ENCODE measurements around the gene RPL13A. TPM values are rescaled to one million over a fixed set of nuclear protein-coding genes. Genes with fewer than 3 reads are reported as not detected.

RPL13A gene
- total and polyA plus RNA-seq, 2 of the 4 experiments (the other 2 are of a cell fraction): 1,477 to 2,069 TPM

DNA sequence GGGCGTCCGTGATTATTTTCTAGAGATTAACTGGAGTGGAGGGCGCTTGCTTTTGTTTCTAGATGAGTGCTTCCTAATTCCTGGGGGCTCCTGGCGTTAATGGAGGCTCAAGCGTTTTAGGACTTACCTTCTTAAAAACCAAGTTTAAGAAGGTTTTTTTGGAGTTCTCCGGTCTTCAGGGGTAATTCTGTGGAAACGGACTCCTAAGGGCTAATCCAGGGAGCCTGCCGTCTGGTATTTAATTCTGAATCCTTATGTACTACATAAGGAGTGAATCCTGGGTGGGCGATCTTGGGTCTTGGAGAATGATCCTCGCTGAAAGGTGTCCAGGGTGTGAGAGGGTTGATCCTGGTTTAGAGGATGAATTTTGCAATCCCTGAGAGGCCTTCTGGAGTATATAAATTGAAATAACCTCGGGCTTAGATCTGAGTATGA, 9.2 kb downstream of the RPL13A start:
- Histone ChIP-seq H3K27ac (ENCODE audit: insufficient read depth, low read length) (peak overlapping the region; percentile 67), H3K36me3 (ENCODE audit: control insufficient read depth, insufficient read depth, low read length) (peaks cover 47% of the 10 kb centered on the region), H3K4me2 (ENCODE audit: low read depth, low read length) (peak overlapping the region; percentile 91), H3K9me1 (ENCODE audit: insufficient read depth, low read length) (no peaks in the 10 kb centered on the region), H3K56ac (ENCODE audit: extremely low read depth, insufficient read depth, low read length) (peak overlapping the region; percentile 97), H3K23ac (ENCODE audit: low read depth, low read length) (peak overlapping the region; percentile 90), H3K79me1 (ENCODE audit: low read depth in 1 of 2, low read length in 2 of 2) (peaks cover 21 to 47% of the 10 kb centered on the region in 2 experiments), H2AK9ac (replicated peaks; ENCODE audit: low read depth, low read length, poor library complexity) (peak overlapping the region; percentile 97), H2AFZ (replicated peaks; ENCODE audit: low read length, poor library complexity) (peak overlapping the region; percentile 1), H3K18ac (ENCODE audit: low read depth, low read length) (peak overlapping the region; percentile 4; the same call in 1 of the 2 replicates), H4K8ac (ENCODE audit: low read depth in 2 of 2, low read length in 2 of 2) (peak overlapping the region; percentile 83 to 88), H3K9me3 (ENCODE audit: control insufficient read depth, insufficient read depth, low read length) (no peaks in the 10 kb centered on the region), H4K20me1 (ENCODE audit: insufficient read depth, low read length) (peaks cover 42% of the 10 kb centered on the region), H2BK20ac (ENCODE audit: low read depth, low read length) (no peak overlapping the region), H3K4ac (ENCODE audit: low read depth, low read length) (peak overlapping the region; percentile 89), H3K4me3 (ENCODE audit: insufficient read depth, low read depth, low read length) (peak overlapping the region; percentile 57), H2BK5ac (ENCODE audit: low read depth, low read length, poor library complexity, severe bottlenecking) (peak overlapping the region; percentile 7), H2BK15ac (ENCODE audit: low read depth, low read length) (no peak overlapping the region), H2BK120ac (ENCODE audit: low read depth, low read length) (0 out of 2 replicates have a peak overlapping the region, but pooled peaks have one; percentile 13), H4K5ac (ENCODE audit: low read depth, low read length) (peak overlapping the region; percentile 7), H2AK5ac (ENCODE audit: low read depth, low read length) (peak overlapping the region; percentile 89), H3K14ac (replicated peaks; ENCODE audit: low read depth, low read length) (peak overlapping the region; percentile 92), H3K4me1 (ENCODE audit: control insufficient read depth, insufficient read depth, low read length) (peaks cover 6% of the 10 kb centered on the region), H3K9ac (ENCODE audit: low read depth, low read length) (peak overlapping the region; percentile 98), H3K27me3 (ENCODE audit: control insufficient read depth, insufficient read depth, low read length) (no peaks in the 10 kb centered on the region), H4K91ac (ENCODE audit: insufficient read depth, low read depth, low read length) (peak overlapping the region; percentile 79)
- ChIA-PET CTCF (interaction anchor here (1.0 to 1.3 kb wide), 2 partner anchors 50 to 74 kb away, joined by 3 read pairs; no protein-coding TSS in a partner anchor), POLR2A (ENCODE audit: unreplicated experiment) (no interaction called here)
- dilution Hi-C loops (cut with HindIII; ENCODE audit: low sequenced_read_pairs, unreplicated experiment): no loop called here
- no peak for DNase-seq
- no peak for ATAC-seq (ENCODE audit: low read depth)
- TSS peak; percentile 47 for BruUV-seq (replicated peaks)
- intact Hi-C loops (cut with micrococcal nuclease): loop anchor here (1.0 kb wide), 1 partner anchor 9 kb away; the partner anchor contains the start of gene RPL13A
- TF ChIP-seq CHD1 (IDR thresholded peaks at IDR 0.05; ENCODE audit: low read depth, low read length) (0 out of 2 replicates have a peak, but pooled peaks have one; percentile 63), SMC3 (IDR thresholded peaks at IDR 0.05; ENCODE audit: low read depth, low read length) (no peak)
- 0% methylated on average over 2 of the region's 11 CpGs; no CpG with 5 or more reads in 1 of the 2 experiments for WGBS, 2 experiments (ENCODE audit: extremely low coverage in 2 of 2, insufficient read length in 1 of 2)
- in situ Hi-C loops (cut with MboI; ENCODE audit: low sequenced_read_pairs): loop anchor here (10.0 kb wide), 1 partner anchor 168 kb away; the partner anchor contains the start of genes BCL2L12 and IRF3
